Measurements from ENCODE around the gene EVPL. TPM values are rescaled to one million over a fixed set of nuclear protein-coding genes. Genes with fewer than 3 reads are reported as not detected.

The EVPL gene
- total RNA-seq, 1 donor from 2014 or later, result 24.8 TPM

DNA sequence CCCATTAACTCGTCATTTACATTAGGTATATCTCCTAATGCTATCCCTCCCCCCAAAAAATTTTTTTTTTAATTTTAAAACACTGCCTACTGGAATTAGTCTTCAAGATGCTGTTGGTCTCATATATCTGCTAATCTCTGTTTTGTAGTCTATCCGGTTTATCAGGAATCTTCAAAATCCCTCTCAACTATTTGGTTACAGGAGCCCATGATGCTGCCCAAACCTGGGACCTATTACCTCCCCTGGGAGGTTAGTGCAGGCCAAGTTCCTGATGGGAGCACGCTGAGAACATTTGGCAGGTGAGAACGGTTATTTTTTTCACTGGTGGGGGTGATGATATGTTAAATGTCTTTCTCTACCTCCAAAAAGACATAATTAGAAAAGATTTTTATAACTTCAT, 41.1 kb downstream of the EVPL start:
- H3K4me3 ChIP-seq (ENCODE audit: low read depth, low read length), result no peak overlapping the region
- no peak for TF ChIP-seq CTCF (conservative IDR thresholded peaks at IDR 0.05; ENCODE audit: low read depth, low read length)
- DNase-seq (ENCODE audit: low read depth), result no peak

DNA sequence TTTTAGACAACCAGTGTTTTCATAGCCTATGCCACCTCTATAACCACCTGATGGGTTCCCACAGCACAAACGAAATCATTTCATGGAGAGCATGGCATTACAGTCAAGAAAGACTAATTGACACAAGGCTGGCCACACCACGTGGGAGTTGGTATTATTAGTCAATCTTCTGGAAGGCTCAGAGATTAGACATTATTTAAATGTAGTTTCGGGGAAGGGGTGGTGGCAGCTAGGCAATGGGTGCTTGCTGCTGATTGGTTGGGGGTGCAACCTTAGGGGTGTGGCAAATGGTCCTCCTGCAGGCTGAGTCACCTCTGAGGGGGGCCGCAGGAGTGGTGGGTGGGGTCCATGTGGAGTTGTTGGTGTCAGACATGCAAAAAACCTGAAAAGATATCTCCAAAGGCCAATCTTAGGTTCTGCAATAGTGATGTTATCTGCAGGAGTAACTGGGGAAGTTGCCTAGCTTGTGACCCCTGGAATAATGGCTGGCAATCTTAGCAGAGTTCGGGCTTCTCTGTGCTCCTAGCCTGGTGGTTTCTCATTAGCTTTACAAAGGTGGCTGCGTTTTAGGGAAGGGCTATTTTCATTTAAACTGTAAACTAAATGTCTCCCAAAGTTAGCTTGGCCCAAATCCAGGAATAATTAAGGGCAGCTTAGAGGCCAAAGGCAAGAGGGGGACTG, 43.5 kb downstream of the EVPL start:
- TF ChIP-seq CTCF (conservative IDR thresholded peaks at IDR 0.05; ENCODE audit: low read depth, low read length), result no peak
- DNase-seq (ENCODE audit: low read depth), result no peak
- H3K4me3 ChIP-seq (ENCODE audit: low read depth, low read length), result no peak overlapping the region

GRCh38 chr17:75981019-75981615, 46.0 kb downstream of the EVPL start:
- no peak for TF ChIP-seq CTCF (conservative IDR thresholded peaks at IDR 0.05; ENCODE audit: low read depth, low read length)
- H3K4me3 ChIP-seq (ENCODE audit: low read depth, low read length), result no peak overlapping the region
- no peak for DNase-seq (ENCODE audit: low read depth)

DNA sequence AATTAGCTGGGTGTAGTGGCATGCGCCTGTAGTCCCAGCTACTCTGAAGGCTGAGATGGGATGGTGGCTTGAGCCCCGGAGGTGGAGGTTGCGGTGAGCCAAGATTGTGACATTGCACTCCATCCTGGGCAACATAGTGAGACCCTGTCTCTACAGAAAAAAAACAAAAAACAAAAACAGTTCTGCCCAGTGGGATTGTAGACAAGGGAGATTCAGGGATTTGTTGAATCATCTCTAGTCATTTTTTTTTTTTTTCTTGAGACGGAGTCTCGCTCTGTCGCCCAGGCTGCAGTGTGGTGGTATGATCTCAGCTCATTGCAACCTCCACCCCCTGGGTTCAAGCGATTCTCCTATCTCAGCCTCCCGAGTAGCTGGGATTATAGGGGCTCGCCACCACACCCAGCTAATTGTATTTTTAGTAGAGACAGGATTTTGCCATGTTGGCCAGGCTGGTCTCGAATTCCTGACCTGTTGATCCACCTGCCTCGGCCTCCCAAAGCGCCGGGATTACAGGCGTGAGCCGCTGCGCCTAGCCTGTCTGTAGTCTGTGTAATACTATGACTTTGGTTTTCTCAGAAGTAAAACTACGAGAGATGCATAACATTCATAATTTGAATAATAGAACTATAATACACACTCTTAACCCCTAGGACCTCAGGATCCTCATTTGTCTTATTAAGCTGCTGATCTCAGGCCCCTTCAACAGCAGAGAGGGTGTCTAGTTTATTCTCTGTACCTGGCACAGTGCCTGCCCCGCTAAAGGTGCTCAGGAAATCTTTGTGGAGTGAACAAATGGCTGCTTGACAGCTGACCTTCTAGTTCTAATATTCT, 46.7 kb downstream of the EVPL start:
- no peak for TF ChIP-seq CTCF (conservative IDR thresholded peaks at IDR 0.05; ENCODE audit: low read depth, low read length)
- no peak for DNase-seq (ENCODE audit: low read depth)
- peak overlapping the region; percentile 63 for H3K4me3 ChIP-seq (ENCODE audit: low read depth, low read length)

DNA sequence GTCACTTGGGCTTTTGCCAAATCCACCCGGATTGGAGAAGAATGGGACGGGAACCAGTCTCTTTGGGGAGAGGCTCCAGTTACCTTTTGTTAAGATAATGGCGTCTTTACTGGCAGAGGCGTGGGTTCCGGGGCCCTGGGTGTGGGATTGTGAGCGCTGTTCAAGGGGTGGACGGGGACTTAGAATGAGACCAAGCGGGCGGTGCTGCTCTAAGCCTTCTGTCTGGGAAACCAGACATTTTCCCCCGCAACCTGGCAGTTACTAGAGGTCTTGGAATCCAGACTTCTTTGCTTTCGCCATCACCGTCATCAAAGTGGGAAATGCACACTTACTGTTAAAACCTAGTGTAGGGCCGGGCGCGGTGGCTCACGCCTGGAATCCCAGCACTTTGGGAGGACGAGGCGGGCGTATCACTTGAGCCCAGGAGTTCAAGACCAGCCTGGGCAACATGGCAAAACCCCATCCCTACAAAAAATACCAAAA, 47.4 kb downstream of the EVPL start:
- TF ChIP-seq CTCF (conservative IDR thresholded peaks at IDR 0.05; ENCODE audit: low read depth, low read length), result no peak
- DNase-seq (ENCODE audit: low read depth), result no peak
- peak overlapping the region; percentile 63 for H3K4me3 ChIP-seq (ENCODE audit: low read depth, low read length)

DNA sequence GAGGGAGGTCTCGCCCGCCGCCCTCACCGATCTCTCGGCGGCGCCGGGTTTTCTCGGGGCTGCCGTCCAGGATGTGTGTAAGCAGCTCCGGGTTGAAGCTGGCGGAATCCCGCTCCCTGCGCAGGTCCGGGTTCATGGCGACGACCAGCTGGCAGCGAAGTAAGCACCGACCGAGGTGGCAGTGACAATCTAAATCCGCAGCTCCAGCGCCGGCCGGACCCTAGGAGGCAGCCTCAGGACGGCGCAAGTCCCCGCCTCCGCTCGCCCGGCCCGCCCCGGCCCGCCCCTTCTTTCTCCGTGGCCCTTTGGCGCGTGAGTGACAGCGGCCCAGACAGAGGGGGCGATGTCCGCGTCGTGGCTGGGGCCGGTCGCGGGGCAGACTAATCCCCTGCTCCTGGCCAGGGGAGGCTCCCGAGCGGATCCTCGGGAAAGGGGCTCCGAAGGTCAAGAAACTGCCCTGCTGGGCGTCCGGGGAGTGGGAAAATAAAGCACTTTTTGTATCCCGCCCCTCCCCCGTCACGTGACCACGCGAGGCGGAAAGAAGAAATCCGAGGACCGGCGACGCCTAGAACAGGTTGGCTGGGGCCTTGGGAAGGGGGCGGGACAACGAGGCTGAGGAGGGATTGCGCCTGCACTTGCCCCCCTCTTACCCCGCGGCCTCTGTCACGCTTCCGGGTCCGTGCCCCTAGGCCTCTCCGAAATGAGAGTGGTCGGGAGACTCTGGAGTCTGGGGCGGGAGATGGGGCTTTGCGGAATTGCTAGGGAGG, 48.0 kb downstream of the EVPL start, which contains the start of the genes ACOX1 and TEN1:
Gene ACOX1, minus strand, starts transcription at position 229 of the 767 bp plus-strand sequence. Its CDS starts 93 bp downstream, at position 136.
Gene TEN1, plus strand, starts transcription at position 303 of the 767 bp plus-strand sequence. CDS start 6,953 bp downstream, outside the sequence.
- TF ChIP-seq CTCF (conservative IDR thresholded peaks at IDR 0.05; ENCODE audit: low read depth, low read length), result no peak
- peak; percentile 72 for DNase-seq (ENCODE audit: low read depth)

More for the DNA sequence above, 48.0 kb downstream of the EVPL start, which contains the start of the genes ACOX1 and TEN1:
- peak within 1 kb of the TSS; percentile 63 for H3K4me3 ChIP-seq (ENCODE audit: low read depth, low read length)

Measured in epithelial cell of proximal tubule (primary cell).